Type B pancreatic cell (in vitro differentiated cells): ENCODE results near the gene FAM174C. TPM values are rescaled to one million over a fixed set of nuclear protein-coding genes. Genes with fewer than 3 reads are reported as not detected.

Experiments
- DNase-seq: peaks from one replicate; pipeline ENCODE4 v3.0.0; 2021; ENCODE audit warnings: mixed read lengths; ENCODE audit not compliant: unreplicated experiment; ENCODE audit errors: extremely low spot score
- H3K27ac Mint-ChIP-seq: 2 replicates; pipeline ENCODE4 v1.8.0; 2021; ENCODE audit warnings: mild to moderate bottlenecking, mixed read lengths
- H3K27me3 Mint-ChIP-seq: 2 replicates; pipeline ENCODE4 v1.8.0; 2021; ENCODE audit warnings: mixed read lengths
- H3K36me3 Mint-ChIP-seq: 2 replicates; pipeline ENCODE4 v1.8.0; 2021; ENCODE audit warnings: mixed read lengths
- H3K4me1 Mint-ChIP-seq: one replicate; pipeline ENCODE4 v1.8.0; 2021; ENCODE audit warnings: mixed read lengths; ENCODE audit not compliant: unreplicated experiment
- H3K4me3 Mint-ChIP-seq: 2 replicates; pipeline ENCODE4 v1.8.0; 2021; ENCODE audit warnings: mild to moderate bottlenecking, mixed read lengths
- H3K9me3 Mint-ChIP-seq: 2 replicates; pipeline ENCODE4 v1.8.0; 2021; ENCODE audit warnings: mixed read lengths
- total RNA-seq: library from RNA; stranded (reverse); gene quantifications from 2 replicates; pipeline ENCODE4 v1.2.1, GENCODE V29; 2021; ENCODE audit warnings: low replicate concordance
- TF ChIP-seq, protein P1 (sequence below): fragments of 200-600 bp; sonication (generic); conservative IDR thresholded peaks from 2 replicates; pipeline ENCODE4 v1.5.0; 2021; ENCODE audit warnings: antibody characterized with exemption, mild to moderate bottlenecking

The FAM174C gene
- total RNA-seq, 1 donor from 2014 or later, result 30.6 TPM

DNA sequence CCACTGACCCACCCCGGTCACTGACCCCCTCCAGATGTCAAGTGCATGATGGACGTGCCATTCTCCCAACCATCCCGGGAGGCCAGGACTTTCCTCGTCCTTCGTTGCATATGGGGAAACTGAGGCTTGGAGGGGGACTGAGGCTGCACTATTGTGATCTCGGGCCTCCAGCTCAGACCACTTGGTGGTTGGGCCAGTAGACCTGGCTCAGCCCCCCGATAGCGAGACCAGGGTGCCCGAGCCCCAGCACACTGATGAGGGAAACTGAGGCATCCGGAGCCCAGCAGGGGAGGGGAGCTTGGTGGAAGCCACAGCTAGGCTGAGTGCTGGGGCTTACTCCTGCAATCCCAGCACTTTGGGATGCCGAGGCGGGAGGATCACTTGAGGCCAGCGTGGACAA is 20.7 kb downstream of the FAM174C start:
- H3K36me3 Mint-ChIP-seq, result no peaks in the 10 kb centered on the region
- TF ChIP-seq, protein P1, sequence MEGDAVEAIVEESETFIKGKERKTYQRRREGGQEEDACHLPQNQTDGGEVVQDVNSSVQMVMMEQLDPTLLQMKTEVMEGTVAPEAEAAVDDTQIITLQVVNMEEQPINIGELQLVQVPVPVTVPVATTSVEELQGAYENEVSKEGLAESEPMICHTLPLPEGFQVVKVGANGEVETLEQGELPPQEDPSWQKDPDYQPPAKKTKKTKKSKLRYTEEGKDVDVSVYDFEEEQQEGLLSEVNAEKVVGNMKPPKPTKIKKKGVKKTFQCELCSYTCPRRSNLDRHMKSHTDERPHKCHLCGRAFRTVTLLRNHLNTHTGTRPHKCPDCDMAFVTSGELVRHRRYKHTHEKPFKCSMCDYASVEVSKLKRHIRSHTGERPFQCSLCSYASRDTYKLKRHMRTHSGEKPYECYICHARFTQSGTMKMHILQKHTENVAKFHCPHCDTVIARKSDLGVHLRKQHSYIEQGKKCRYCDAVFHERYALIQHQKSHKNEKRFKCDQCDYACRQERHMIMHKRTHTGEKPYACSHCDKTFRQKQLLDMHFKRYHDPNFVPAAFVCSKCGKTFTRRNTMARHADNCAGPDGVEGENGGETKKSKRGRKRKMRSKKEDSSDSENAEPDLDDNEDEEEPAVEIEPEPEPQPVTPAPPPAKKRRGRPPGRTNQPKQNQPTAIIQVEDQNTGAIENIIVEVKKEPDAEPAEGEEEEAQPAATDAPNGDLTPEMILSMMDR, result no peak
- no peaks in the 10 kb centered on the region for H3K27me3 Mint-ChIP-seq
- no peak overlapping the region for H3K27ac Mint-ChIP-seq
- H3K4me3 Mint-ChIP-seq, result no peak overlapping the region
- no peaks in the 10 kb centered on the region for H3K9me3 Mint-ChIP-seq
- no peak for DNase-seq
- H3K4me1 Mint-ChIP-seq, result peaks cover 3% of the 10 kb centered on the region

DNA sequence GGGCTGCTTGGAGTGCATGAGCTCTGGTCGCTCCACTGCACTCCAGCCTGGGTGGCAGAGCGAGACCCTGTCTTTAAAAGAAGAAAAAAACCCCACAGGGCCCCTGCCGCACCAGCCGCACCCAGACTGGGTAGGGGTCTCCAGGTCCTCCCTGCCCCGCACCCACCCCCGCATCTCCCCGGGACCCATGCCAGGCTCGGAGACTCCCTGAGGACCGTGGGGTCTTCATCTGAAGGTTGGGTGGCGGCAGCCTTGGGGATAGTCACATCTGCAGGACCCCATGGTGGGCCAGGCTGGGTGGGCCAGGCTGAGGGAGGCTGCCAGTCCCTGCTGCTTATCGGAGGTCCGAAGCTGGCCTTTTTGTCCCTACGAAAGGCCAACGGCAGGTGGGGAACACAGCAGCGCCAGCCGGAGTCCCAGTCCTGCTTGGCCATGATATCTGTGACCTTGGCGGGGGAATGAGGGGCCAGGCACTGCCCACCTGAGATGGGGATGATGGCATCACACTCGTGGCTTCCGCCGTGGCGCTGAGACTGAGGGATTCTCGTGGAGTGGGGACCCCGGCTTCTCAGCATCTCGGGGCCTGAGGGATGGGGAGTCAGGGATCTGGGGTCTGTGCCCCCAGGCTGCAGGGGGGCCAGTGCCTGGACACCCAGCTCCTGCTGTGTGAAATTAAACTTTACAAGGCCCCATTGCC is 21.4 kb downstream of the FAM174C start:
- Mint-ChIP-seq H3K9me3 (no peaks in the 10 kb centered on the region), H3K4me1 (peaks cover 3% of the 10 kb centered on the region), H3K36me3 (no peaks in the 10 kb centered on the region), H3K27ac (no peak overlapping the region), H3K4me3 (no peak overlapping the region), H3K27me3 (no peaks in the 10 kb centered on the region)
- TF ChIP-seq, protein P1, result no peak
- no peak for DNase-seq

DNA sequence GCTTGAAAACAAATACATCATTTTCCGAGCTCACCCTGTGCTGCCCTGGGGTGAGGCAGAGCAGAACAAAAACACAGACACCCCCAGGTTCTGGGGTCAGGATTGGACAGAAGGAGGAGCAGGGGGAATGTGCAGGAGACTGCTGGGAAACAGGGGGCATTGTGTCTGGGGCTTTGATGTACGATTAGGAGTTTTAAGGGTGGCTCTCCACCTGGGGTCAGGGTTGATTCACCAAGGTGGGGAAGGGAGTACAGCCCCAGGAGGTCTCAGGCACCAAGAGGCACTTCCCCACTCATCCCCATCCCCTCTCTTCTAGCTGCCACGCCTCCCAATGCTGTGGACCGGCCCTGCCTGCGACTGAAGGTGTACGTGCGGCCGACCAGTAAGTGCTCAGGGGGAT is 22.9 kb downstream of the FAM174C start:
- TF ChIP-seq, protein P1, result no peak
- H3K27ac Mint-ChIP-seq, result no peak overlapping the region
- DNase-seq, result no peak
- no peaks in the 10 kb centered on the region for H3K36me3 Mint-ChIP-seq
- peaks cover 3% of the 10 kb centered on the region for H3K4me1 Mint-ChIP-seq
- H3K9me3 Mint-ChIP-seq, result no peaks in the 10 kb centered on the region
- H3K27me3 Mint-ChIP-seq, result no peaks in the 10 kb centered on the region
- H3K4me3 Mint-ChIP-seq, result no peak overlapping the region

DNA sequence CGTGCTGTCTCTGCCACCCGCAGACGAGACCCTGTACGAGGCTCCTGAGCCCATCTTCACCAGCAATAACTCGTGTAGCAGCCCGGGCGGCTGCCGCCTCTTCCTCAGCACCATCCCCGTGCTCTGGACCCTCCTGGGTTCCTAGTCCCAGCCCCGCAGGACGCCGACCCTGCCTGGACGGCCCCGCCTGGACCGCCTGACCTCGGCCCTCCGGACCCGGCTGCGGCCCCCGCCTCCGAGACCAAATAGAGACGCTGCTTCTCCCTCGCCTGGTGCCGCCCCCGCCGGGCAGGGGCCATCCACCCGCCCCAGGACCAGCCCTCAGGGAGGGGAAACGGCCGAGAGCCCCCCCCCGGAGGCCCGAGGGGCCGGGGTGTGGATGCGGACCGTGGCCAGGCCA is 24.5 kb downstream of the FAM174C start:
- Mint-ChIP-seq H3K4me3 (no peak overlapping the region), H3K36me3 (no peaks in the 10 kb centered on the region), H3K27me3 (no peaks in the 10 kb centered on the region), H3K4me1 (peaks cover 3% of the 10 kb centered on the region), H3K27ac (no peak overlapping the region), H3K9me3 (no peaks in the 10 kb centered on the region)
- TF ChIP-seq, protein P1, result no peak
- DNase-seq, result no peak

DNA sequence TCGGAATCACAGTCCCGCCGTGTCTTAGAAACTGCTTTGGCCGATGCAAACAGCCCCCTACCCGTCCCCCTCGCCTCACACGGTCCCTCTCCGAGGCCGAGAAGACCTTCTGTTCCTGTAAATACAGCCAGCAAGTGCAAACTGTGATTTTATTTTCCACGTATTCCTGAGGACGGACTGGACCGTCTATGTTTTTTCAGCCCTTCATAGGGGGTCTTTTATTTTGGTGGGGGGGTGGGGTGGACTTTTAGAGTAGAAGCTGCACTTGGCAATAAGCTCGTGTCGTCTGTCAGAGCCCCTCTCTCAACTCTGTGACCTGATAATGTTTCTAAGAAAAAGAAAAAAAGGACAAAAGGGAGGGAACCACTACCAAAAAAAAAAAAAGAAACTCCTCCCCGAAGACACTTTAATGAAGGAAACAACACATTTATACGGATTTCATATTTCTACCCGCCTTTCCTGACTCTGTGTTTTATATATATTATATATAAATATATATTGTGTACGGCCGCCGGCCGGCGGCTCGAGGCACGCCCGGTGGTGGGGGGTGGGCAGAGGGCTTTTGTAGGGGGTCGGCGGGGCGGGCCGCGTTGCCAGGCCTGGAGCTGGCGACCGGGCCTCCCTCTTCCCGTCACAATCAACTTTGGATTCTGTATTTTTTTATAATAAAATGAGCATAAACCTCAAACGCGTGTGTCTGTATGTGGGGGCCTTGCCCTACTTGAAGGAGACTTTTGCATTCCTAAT is 25.6 kb downstream of the FAM174C start:
- H3K4me3 Mint-ChIP-seq, result no peak overlapping the region
- TF ChIP-seq, protein P1, result no peak
- H3K4me1 Mint-ChIP-seq, result peaks cover 3% of the 10 kb centered on the region
- DNase-seq, result no peak
- H3K27me3 Mint-ChIP-seq, result no peaks in the 10 kb centered on the region
- no peaks in the 10 kb centered on the region for H3K36me3 Mint-ChIP-seq
- H3K9me3 Mint-ChIP-seq, result no peaks in the 10 kb centered on the region
- no peak overlapping the region for H3K27ac Mint-ChIP-seq
